GM21723 (cell line): ENCODE results near the gene ZCCHC3.
"Not testable (repeated sequence)": the region's sequence is repeated elsewhere in the genome, so short reads cannot be mapped to it uniquely, and the experiment has no call there.

Source experiments
- ATAC-seq: cut with Tn5 transposase; IDR thresholded peaks from one replicate; pipeline ENCODE4 v1.9.1; 2021; ENCODE audit warnings: mild to moderate bottlenecking, moderate library complexity; ENCODE audit not compliant: unreplicated experiment

The ZCCHC3 gene

GRCh38 chr20:297098-297924 is at the start of gene ZCCHC3:
ZCCHC3 (plus strand) TSS chr20:297570; CDS start chr20:297587, 17 bp downstream.
- peak; percentile 76 for ATAC-seq

GRCh38 chr20:251354-251753 is 46.0 kb upstream of the ZCCHC3 start:
- no peak for ATAC-seq

- no peak for ATAC-seq
Measured at GRCh38 chr20:252801-253200, 44.6 kb upstream of the ZCCHC3 start.

GRCh38 chr20:253447-253846 is 43.9 kb upstream of the ZCCHC3 start:
- not testable (repeated sequence) for ATAC-seq

GRCh38 chr20:257419-257818 is 40.0 kb upstream of the ZCCHC3 start, which contains the start of gene DEFB132:
DEFB132 (plus strand) TSS chr20:257724; CDS start chr20:257779, 55 bp downstream.
- ATAC-seq = no peak

- no peak for ATAC-seq
Measured at GRCh38 chr20:258269-258858, 39.0 kb upstream of the ZCCHC3 start.

GRCh38 chr20:258963-259362 is 38.4 kb upstream of the ZCCHC3 start:
- ATAC-seq = no peak

- ATAC-seq = no peak
Measured at GRCh38 chr20:259981-260380, 37.4 kb upstream of the ZCCHC3 start.

GRCh38 chr20:263701-264100 is 33.7 kb upstream of the ZCCHC3 start:
- no peak for ATAC-seq

- peak; percentile 89 for ATAC-seq
Measured at GRCh38 chr20:266596-267562, 30.5 kb upstream of the ZCCHC3 start.

GRCh38 chr20:270517-270916 is 26.9 kb upstream of the ZCCHC3 start:
- ATAC-seq = no peak

- ATAC-seq = no peak
Measured at GRCh38 chr20:271069-271468, 26.3 kb upstream of the ZCCHC3 start.

- no peak for ATAC-seq
Measured at GRCh38 chr20:271528-271927, 25.8 kb upstream of the ZCCHC3 start.

- no peak for ATAC-seq
Measured at GRCh38 chr20:272718-273117, 24.7 kb upstream of the ZCCHC3 start.

- ATAC-seq = no peak
Measured at GRCh38 chr20:273884-274283, 23.5 kb upstream of the ZCCHC3 start.

GRCh38 chr20:275791-276190 is 21.6 kb upstream of the ZCCHC3 start:
- no peak for ATAC-seq

- no peak for ATAC-seq
Measured at GRCh38 chr20:276620-277495, 20.5 kb upstream of the ZCCHC3 start.

GRCh38 chr20:277496-277781 is 19.9 kb upstream of the ZCCHC3 start:
- no peak for ATAC-seq

GRCh38 chr20:278181-278580 is 19.2 kb upstream of the ZCCHC3 start:
- ATAC-seq = no peak
